Liver (tissue), 9 donors: ENCODE results near the gene ABCB9. TPM values are rescaled to one million over a fixed set of nuclear protein-coding genes. Genes with fewer than 3 reads are reported as not detected.

Source experiments
- DNase-seq: peaks from one replicate; pipeline ENCODE4 v3.0.0-alpha.2; 2017; ENCODE audit warnings: low spot score
- H3K27ac ChIP-seq, 2 donors: one replicate each; pipeline ENCODE4 v1.7.0; 2013; ENCODE audit warnings: inconsistent platforms in 2 of 2, low read length in 2 of 2, control low read depth in 1 of 2, low read depth in 1 of 2, mild to moderate bottlenecking in 1 of 2
- H3K27me3 ChIP-seq, 4 donors: one replicate each; pipeline versions ENCODE4 v1.6.1 to v1.7.0; 2013; ENCODE audit warnings: low read length in 3 of 4, inconsistent platforms in 1 of 4, mild to moderate bottlenecking in 1 of 4, moderate library complexity in 1 of 4; ENCODE audit not compliant: control insufficient read depth in 4 of 4, insufficient read depth in 4 of 4
- H3K36me3 ChIP-seq, 4 donors: one replicate each; pipeline versions ENCODE4 v1.6.1 to v1.7.0; 2013; ENCODE audit warnings: low read length in 3 of 4, mild to moderate bottlenecking in 3 of 4, low read depth in 1 of 4, moderate library complexity in 1 of 4; ENCODE audit not compliant: control insufficient read depth in 4 of 4, insufficient read depth in 3 of 4
- H3K4me1 ChIP-seq, 4 donors: one replicate each; pipeline versions ENCODE4 v1.6.1 to v1.7.0; 2013; ENCODE audit warnings: low read length in 3 of 4, mild to moderate bottlenecking in 3 of 4, moderate library complexity in 1 of 4; ENCODE audit not compliant: control insufficient read depth in 4 of 4, insufficient read depth in 4 of 4
- H3K4me3 ChIP-seq, 3 donors: one replicate each; pipeline versions ENCODE4 v1.6.1 to v1.7.0; 2013; ENCODE audit warnings: low read length in 3 of 3, control low read depth in 1 of 3, low read depth in 1 of 3, mild to moderate bottlenecking in 1 of 3
- H3K9ac ChIP-seq, 2 donors: one replicate each; pipeline ENCODE4 v1.7.0; 2013; ENCODE audit warnings: low read length in 2 of 2, mild to moderate bottlenecking in 2 of 2, moderate library complexity in 2 of 2, control low read depth in 1 of 2, low read depth in 1 of 2
- H3K9me3 ChIP-seq, 4 donors: one replicate each; pipeline versions ENCODE4 v1.6.1 to v1.7.0; 2013; ENCODE audit warnings: low read length in 3 of 4; ENCODE audit not compliant: control insufficient read depth in 4 of 4
- EGR1 ChIP-seq, 2 donors: IDR thresholded peaks; 2 replicates each; pipeline ENCODE4 v1.6.1; 2016 to 2018; ENCODE audit warnings: antibody characterized with exemption in 2 of 2, low read depth in 2 of 2
- FOXA1 ChIP-seq: IDR thresholded peaks from 2 replicates; pipeline ENCODE4 v1.6.1; 2016; ENCODE audit warnings: antibody characterized with exemption
- FOXA2 ChIP-seq: IDR thresholded peaks from 2 replicates; pipeline ENCODE4 v1.6.1; 2016; ENCODE audit warnings: antibody characterized with exemption
- GABPA ChIP-seq, 2 donors: IDR thresholded peaks in 1 of 2; conservative IDR thresholded peaks in 1 of 2; 2 replicates each; pipeline ENCODE4 v1.6.1; 2016; ENCODE audit warnings: antibody characterized with exemption in 2 of 2, mild to moderate bottlenecking in 1 of 2, moderate library complexity in 1 of 2
- HNF4A ChIP-seq, 2 donors: conservative IDR thresholded peaks; 2 replicates each; pipeline ENCODE4 v1.6.1; 2016; ENCODE audit warnings: antibody characterized with exemption in 2 of 2, mild to moderate bottlenecking in 2 of 2
- HNF4G ChIP-seq: IDR thresholded peaks from 2 replicates; pipeline ENCODE4 v1.6.1; 2016; ENCODE audit warnings: antibody characterized with exemption
- JUND ChIP-seq, 2 donors: IDR thresholded peaks; 2 replicates each; pipeline ENCODE4 v1.6.1; 2016; ENCODE audit warnings: antibody characterized with exemption in 2 of 2
- NR2F2 ChIP-seq: IDR thresholded peaks from 2 replicates; pipeline ENCODE4 v1.6.1; 2016; ENCODE audit warnings: antibody characterized with exemption
- RAD21 ChIP-seq, 2 donors: IDR thresholded peaks; 2 replicates each; pipeline ENCODE4 v1.6.1; 2016; ENCODE audit warnings: antibody characterized with exemption in 2 of 2, mild to moderate bottlenecking in 2 of 2
- RXRA ChIP-seq, 2 donors: IDR thresholded peaks; 2 replicates each; pipeline ENCODE4 v1.6.1; 2017 to 2018; ENCODE audit warnings: antibody characterized with exemption in 2 of 2, mild to moderate bottlenecking in 1 of 2
- SP1 ChIP-seq: IDR thresholded peaks from 2 replicates; pipeline ENCODE4 v1.6.1; 2018; ENCODE audit warnings: antibody characterized with exemption, mild to moderate bottlenecking
- TAF1 ChIP-seq: conservative IDR thresholded peaks from 2 replicates; pipeline ENCODE4 v1.6.1; 2016; ENCODE audit warnings: antibody characterized with exemption, mild to moderate bottlenecking
- YY1 ChIP-seq: IDR thresholded peaks from 2 replicates; pipeline ENCODE4 v1.6.1; 2016; ENCODE audit warnings: antibody characterized with exemption, mild to moderate bottlenecking
- WGBS: extraction: QIAGEN DNeasy Blood & Tissue Kit; methylation state at CpG from one replicate; pipeline ENCODE4 v1.1.7; 2013; 5-methylcytosine and 5-hydroxymethylcytosine counted together
- polyA plus RNA-seq, 2 donors: library from polyadenylated mRNA; stranded (reverse) in 1 of 2; unstranded in 1 of 2; fragments of 200-250 nt in 1 of 2; fragments of >200 nt in 1 of 2; fragmentation: Nextera tagmentation in 1 of 2; extraction: Ambion mirVana in 1 of 2; gene quantifications; one replicate each; pipeline versions ENCODE4 v1.2.1 to v1.2.3, GENCODE V29; 2013 to 2015
- total RNA-seq, 2 donors: library from RNA; depleted of rRNA; stranded (reverse); fragments of >200 nt; gene quantifications; one replicate each; pipeline ENCODE4 v1.2.3, GENCODE V29; 2014
- TF ChIP-seq, protein P1 (sequence below): IDR thresholded peaks from 2 replicates; pipeline ENCODE4 v1.6.1; 2016; ENCODE audit warnings: antibody characterized with exemption
- TF ChIP-seq, protein P2 (sequence below): IDR thresholded peaks from 2 replicates; pipeline ENCODE4 v1.6.1; 2016; ENCODE audit warnings: antibody characterized with exemption
- TF ChIP-seq, protein P3 (sequence below): fragments of 150-350 bp; IDR thresholded peaks from 2 replicates; pipeline ENCODE4 v1.5.1; 2017; ENCODE audit warnings: improper control_type of control experiment, low read depth, low read length; ENCODE audit not compliant: missing input control
- TF ChIP-seq, protein P4 (sequence below): IDR thresholded peaks from 2 replicates; pipeline ENCODE4 v1.6.1; 2016; ENCODE audit warnings: antibody characterized with exemption, mild to moderate bottlenecking
- TF ChIP-seq, protein P5 (sequence below): IDR thresholded peaks from 2 replicates; pipeline ENCODE4 v1.6.1; 2016; ENCODE audit warnings: antibody characterized with exemption
- donor health status: healthy.
- donor health status: healthy.
- donor health status: healthy.
- donor health status: healthy.
- donor health status: healthy.

ABCB9 gene
- total and polyA plus RNA-seq, 4 donors, result 0.29 to 3.3 (median 1.3) TPM

DNA sequence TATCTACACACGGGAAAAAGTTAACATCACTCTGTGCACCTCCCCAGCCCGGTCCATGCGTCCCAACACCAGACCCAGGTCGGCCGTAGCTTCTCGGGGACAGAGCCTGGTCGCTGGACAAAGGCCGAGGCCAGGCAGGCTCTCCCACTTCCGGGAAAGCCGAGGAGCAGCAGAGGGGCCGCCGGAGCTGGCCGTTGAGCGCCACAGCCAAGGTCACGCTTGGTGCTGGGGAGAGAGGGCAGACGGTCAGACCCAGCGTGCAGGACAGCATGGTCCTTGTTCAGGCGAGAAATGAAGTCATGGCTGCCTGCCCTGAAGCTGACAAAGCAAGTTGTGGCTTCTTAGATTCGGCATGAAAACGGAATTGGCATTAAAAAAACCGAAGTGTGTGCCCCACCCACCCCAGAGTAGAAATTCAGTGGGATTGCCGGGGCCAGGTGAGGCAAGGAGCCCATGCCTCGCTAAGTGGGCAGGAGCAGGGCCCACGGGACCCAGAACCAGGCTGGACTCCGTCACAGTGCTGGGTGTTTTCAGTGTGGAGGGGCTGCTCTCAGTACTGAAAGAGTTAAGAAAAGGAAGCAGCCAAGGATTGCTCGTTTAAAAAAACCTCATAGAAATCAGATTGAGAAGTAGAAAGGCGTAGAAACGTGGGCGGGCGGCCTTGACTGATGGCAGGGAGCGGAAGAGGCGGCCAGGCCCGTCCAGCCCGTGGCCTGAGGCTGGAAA lies 18.5 kb upstream of the ABCB9 start:
- TF ChIP-seq FOXA1 (no peak), HNF4A (conservative IDR thresholded peaks at IDR 0.05) (peak; percentile 56 to 63), RXRA (IDR thresholded peaks at IDR 0.05) (peak; percentile 77 to 80), GABPA (IDR thresholded peaks at IDR 0.05 in 1 of 2, conservative IDR thresholded peaks at IDR 0.05 in 1 of 2) (peak in 1 of 2 donors; percentile 57), YY1 (peak; percentile 46), SP1 (peak; percentile 70), EGR1 (IDR thresholded peaks at IDR 0.05; ENCODE audit: low read depth in 2 of 2) (no peak), RAD21 (IDR thresholded peaks at IDR 0.05) (peak; percentile 25 to 62), JUND (IDR thresholded peaks at IDR 0.05) (no peak), NR2F2 (peak; percentile 70), FOXA2 (no peak), HNF4G (no peak), TAF1 (no peak)
- TF ChIP-seq, protein P1, sequence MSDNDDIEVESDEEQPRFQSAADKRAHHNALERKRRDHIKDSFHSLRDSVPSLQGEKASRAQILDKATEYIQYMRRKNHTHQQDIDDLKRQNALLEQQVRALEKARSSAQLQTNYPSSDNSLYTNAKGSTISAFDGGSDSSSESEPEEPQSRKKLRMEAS, result no peak
- TF ChIP-seq, protein P2, sequence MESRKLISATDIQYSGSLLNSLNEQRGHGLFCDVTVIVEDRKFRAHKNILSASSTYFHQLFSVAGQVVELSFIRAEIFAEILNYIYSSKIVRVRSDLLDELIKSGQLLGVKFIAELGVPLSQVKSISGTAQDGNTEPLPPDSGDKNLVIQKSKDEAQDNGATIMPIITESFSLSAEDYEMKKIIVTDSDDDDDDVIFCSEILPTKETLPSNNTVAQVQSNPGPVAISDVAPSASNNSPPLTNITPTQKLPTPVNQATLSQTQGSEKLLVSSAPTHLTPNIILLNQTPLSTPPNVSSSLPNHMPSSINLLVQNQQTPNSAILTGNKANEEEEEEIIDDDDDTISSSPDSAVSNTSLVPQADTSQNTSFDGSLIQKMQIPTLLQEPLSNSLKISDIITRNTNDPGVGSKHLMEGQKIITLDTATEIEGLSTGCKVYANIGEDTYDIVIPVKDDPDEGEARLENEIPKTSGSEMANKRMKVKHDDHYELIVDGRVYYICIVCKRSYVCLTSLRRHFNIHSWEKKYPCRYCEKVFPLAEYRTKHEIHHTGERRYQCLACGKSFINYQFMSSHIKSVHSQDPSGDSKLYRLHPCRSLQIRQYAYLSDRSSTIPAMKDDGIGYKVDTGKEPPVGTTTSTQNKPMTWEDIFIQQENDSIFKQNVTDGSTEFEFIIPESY, result no peak
- TF ChIP-seq, protein P3, sequence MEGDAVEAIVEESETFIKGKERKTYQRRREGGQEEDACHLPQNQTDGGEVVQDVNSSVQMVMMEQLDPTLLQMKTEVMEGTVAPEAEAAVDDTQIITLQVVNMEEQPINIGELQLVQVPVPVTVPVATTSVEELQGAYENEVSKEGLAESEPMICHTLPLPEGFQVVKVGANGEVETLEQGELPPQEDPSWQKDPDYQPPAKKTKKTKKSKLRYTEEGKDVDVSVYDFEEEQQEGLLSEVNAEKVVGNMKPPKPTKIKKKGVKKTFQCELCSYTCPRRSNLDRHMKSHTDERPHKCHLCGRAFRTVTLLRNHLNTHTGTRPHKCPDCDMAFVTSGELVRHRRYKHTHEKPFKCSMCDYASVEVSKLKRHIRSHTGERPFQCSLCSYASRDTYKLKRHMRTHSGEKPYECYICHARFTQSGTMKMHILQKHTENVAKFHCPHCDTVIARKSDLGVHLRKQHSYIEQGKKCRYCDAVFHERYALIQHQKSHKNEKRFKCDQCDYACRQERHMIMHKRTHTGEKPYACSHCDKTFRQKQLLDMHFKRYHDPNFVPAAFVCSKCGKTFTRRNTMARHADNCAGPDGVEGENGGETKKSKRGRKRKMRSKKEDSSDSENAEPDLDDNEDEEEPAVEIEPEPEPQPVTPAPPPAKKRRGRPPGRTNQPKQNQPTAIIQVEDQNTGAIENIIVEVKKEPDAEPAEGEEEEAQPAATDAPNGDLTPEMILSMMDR, result no peak
- TF ChIP-seq, protein P4, sequence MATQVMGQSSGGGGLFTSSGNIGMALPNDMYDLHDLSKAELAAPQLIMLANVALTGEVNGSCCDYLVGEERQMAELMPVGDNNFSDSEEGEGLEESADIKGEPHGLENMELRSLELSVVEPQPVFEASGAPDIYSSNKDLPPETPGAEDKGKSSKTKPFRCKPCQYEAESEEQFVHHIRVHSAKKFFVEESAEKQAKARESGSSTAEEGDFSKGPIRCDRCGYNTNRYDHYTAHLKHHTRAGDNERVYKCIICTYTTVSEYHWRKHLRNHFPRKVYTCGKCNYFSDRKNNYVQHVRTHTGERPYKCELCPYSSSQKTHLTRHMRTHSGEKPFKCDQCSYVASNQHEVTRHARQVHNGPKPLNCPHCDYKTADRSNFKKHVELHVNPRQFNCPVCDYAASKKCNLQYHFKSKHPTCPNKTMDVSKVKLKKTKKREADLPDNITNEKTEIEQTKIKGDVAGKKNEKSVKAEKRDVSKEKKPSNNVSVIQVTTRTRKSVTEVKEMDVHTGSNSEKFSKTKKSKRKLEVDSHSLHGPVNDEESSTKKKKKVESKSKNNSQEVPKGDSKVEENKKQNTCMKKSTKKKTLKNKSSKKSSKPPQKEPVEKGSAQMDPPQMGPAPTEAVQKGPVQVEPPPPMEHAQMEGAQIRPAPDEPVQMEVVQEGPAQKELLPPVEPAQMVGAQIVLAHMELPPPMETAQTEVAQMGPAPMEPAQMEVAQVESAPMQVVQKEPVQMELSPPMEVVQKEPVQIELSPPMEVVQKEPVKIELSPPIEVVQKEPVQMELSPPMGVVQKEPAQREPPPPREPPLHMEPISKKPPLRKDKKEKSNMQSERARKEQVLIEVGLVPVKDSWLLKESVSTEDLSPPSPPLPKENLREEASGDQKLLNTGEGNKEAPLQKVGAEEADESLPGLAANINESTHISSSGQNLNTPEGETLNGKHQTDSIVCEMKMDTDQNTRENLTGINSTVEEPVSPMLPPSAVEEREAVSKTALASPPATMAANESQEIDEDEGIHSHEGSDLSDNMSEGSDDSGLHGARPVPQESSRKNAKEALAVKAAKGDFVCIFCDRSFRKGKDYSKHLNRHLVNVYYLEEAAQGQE, result peak; percentile 24
- TF ChIP-seq, protein P5, sequence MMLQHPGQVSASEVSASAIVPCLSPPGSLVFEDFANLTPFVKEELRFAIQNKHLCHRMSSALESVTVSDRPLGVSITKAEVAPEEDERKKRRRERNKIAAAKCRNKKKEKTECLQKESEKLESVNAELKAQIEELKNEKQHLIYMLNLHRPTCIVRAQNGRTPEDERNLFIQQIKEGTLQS, result no peak
- no peaks in the 10 kb centered on the region for H3K9me3 ChIP-seq
- WGBS, result 22% methylated on average over 34 of the region's 34 CpGs
- peaks cover 8 to 68% (median 50%) of the 10 kb centered on the region in 4 donors for H3K4me1 ChIP-seq
- peaks cover 11 to 43% (median 19%) of the 10 kb centered on the region in 4 donors for H3K36me3 ChIP-seq
- H3K4me3 ChIP-seq, result no peak overlapping the region
- peak overlapping the region; percentile 68 to 79 for H3K27ac ChIP-seq
- no peaks in the 10 kb centered on the region for H3K27me3 ChIP-seq
- H3K9ac ChIP-seq, result no peak overlapping the region
- DNase-seq, result peak; percentile 57
